ENCODE results near the gene MED19. TPM values are rescaled to one million over a fixed set of nuclear protein-coding genes. Genes with fewer than 3 reads are reported as not detected.

The MED19 gene
- total RNA-seq, 1 donor from 2014 or later: 21.6 TPM

- Mint-ChIP-seq H3K36me3 (ENCODE audit: low read depth, unreplicated experiment) (peaks cover 3% of the 10 kb centered on the region), H3K9me3 (ENCODE audit: unreplicated experiment) (no peaks in the 10 kb centered on the region), H3K4me1 (ENCODE audit: low read depth, unreplicated experiment) (peaks cover 15% of the 10 kb centered on the region), H3K27me3 (ENCODE audit: low read depth, unreplicated experiment) (no peaks in the 10 kb centered on the region), H3K27ac (ENCODE audit: unreplicated experiment) (peak within 1 kb of the TSS; percentile 99), H3K4me3 (ENCODE audit: unreplicated experiment) (peak within 1 kb of the TSS; percentile 97)
- Histone ChIP-seq H3K9me3 (ENCODE audit: insufficient read depth, low read depth, low read length) (no peaks in the 10 kb centered on the region), H3K4me2 (ENCODE audit: low read length) (peak within 1 kb of the TSS; percentile 97), H4K20me1 (ENCODE audit: insufficient read depth, low read length) (peaks cover 36% of the 10 kb centered on the region), H3K36me3 (ENCODE audit: insufficient read depth, low read length) (peaks cover 10% of the 10 kb centered on the region), H2AFZ (ENCODE audit: low read depth, low read length) (peak within 1 kb of the TSS; percentile 93), H3K27me3 (ENCODE audit: insufficient read depth, low read length) (no peaks in the 10 kb centered on the region), H3K4me1 (ENCODE audit: insufficient read depth, low read length) (peaks cover 10% of the 10 kb centered on the region), H3K27ac (ENCODE audit: low read depth, low read length) (peak within 1 kb of the TSS; percentile 100), H3K9ac (ENCODE audit: low read length) (peak within 1 kb of the TSS; percentile 98), H3K79me2 (ENCODE audit: insufficient read depth, low read length) (peaks cover 49% of the 10 kb centered on the region), H3K4me3 (ENCODE audit: insufficient read depth, low read depth, low read length) (peak within 1 kb of the TSS; percentile 93)
- TF ChIP-seq CTCF (IDR thresholded peaks at IDR 0.05; ENCODE audit: insufficient read depth, low read depth, low read length) (peak; percentile 16), EZH2 (IDR thresholded peaks at IDR 0.05; ENCODE audit: insufficient read depth, low read length) (no peak)
- DNase-seq (ENCODE audit: low read depth) (peak; percentile 99), FAIRE-seq (no peak)
Measured at GRCh38 chr11:57667736-57668433, 44.1 kb downstream of the MED19 start, which contains the start of gene ZDHHC5. Gene ZDHHC5 (plus strand): TSS chr11:57668114. CDS start chr11:57673091, 4,977 bp downstream.

- peaks cover 12% of the 10 kb centered on the region for H3K4me1 Mint-ChIP-seq (ENCODE audit: low read depth, unreplicated experiment)
- Histone ChIP-seq H3K9ac (ENCODE audit: low read length) (peak overlapping the region; percentile 98), H3K4me3 (ENCODE audit: insufficient read depth, low read depth, low read length) (peak overlapping the region; percentile 93), H3K9me3 (ENCODE audit: insufficient read depth, low read depth, low read length) (no peaks in the 10 kb centered on the region), H3K4me1 (ENCODE audit: insufficient read depth, low read length) (peaks cover 10% of the 10 kb centered on the region), H3K4me2 (ENCODE audit: low read length) (peak overlapping the region; percentile 97), H3K27ac (ENCODE audit: low read depth, low read length) (peak overlapping the region; percentile 100), H3K27me3 (ENCODE audit: insufficient read depth, low read length) (no peaks in the 10 kb centered on the region), H3K36me3 (ENCODE audit: insufficient read depth, low read length) (peaks cover 4% of the 10 kb centered on the region), H4K20me1 (ENCODE audit: insufficient read depth, low read length) (peaks cover 29% of the 10 kb centered on the region), H3K79me2 (ENCODE audit: insufficient read depth, low read length) (peaks cover 42% of the 10 kb centered on the region), H2AFZ (ENCODE audit: low read depth, low read length) (peak overlapping the region; percentile 87)
- TF ChIP-seq CTCF (IDR thresholded peaks at IDR 0.05; ENCODE audit: insufficient read depth, low read depth, low read length): no peak
- no peak for TF ChIP-seq EZH2 (IDR thresholded peaks at IDR 0.05; ENCODE audit: insufficient read depth, low read length)
- H3K9me3 Mint-ChIP-seq (ENCODE audit: unreplicated experiment): no peaks in the 10 kb centered on the region
- DNase-seq (ENCODE audit: low read depth): peak; percentile 99
- H3K27ac Mint-ChIP-seq (ENCODE audit: unreplicated experiment): peak overlapping the region; percentile 99
- peak overlapping the region; percentile 97 for H3K4me3 Mint-ChIP-seq (ENCODE audit: unreplicated experiment)
- H3K36me3 Mint-ChIP-seq (ENCODE audit: low read depth, unreplicated experiment): peaks cover 4% of the 10 kb centered on the region
- FAIRE-seq: peak; percentile 66
- no peaks in the 10 kb centered on the region for H3K27me3 Mint-ChIP-seq (ENCODE audit: low read depth, unreplicated experiment)
Measured at GRCh38 chr11:57667117-57667735, 44.8 kb downstream of the MED19 start.
